Calu3 (cell line): ENCODE results near the gene NTNG1. TPM values are rescaled to one million over a fixed set of nuclear protein-coding genes. Genes with fewer than 3 reads are reported as not detected.

Experiments
- BruUV-seq: library from RNA; stranded (reverse); fragments of 400-500 nt; replicated peaks from 2 replicates; lab custom pipeline; 2021; lab: Mats Ljungman, UMichigan
- CTCF ChIA-PET: fragments of 300-600 bp; sonication (Branson Sonifier 250); formaldehyde crosslinking; loops from one replicate; lab custom pipeline; 2022; ENCODE audit warnings: antibody characterized with exemption; lab: Charles Lee
- DNase-seq: peaks from one replicate; pipeline ENCODE4 v3.0.0; 2022
- H3K27ac Mint-ChIP-seq: one replicate; pipeline ENCODE4 v1.8.0; 2022; ENCODE audit warnings: mixed read lengths; ENCODE audit not compliant: unreplicated experiment
- H3K27me3 Mint-ChIP-seq: one replicate; pipeline ENCODE4 v1.8.0; 2022; ENCODE audit warnings: mixed read lengths; ENCODE audit not compliant: unreplicated experiment
- H3K36me3 Mint-ChIP-seq: one replicate; pipeline ENCODE4 v1.8.0; 2022; ENCODE audit warnings: mild to moderate bottlenecking, moderate library complexity, mixed read lengths; ENCODE audit not compliant: insufficient read depth, unreplicated experiment
- H3K4me1 Mint-ChIP-seq: one replicate; pipeline ENCODE4 v1.8.0; 2022; ENCODE audit warnings: mild to moderate bottlenecking, low read depth, mixed read lengths; ENCODE audit not compliant: unreplicated experiment
- H3K4me3 Mint-ChIP-seq: one replicate; pipeline ENCODE4 v1.8.0; 2022; ENCODE audit warnings: mild to moderate bottlenecking, low read depth, moderate library complexity, mixed read lengths; ENCODE audit not compliant: unreplicated experiment
- H3K9me3 Mint-ChIP-seq: one replicate; pipeline ENCODE4 v1.8.0; 2022; ENCODE audit warnings: low read depth, mixed read lengths; ENCODE audit not compliant: unreplicated experiment
- CTCF ChIP-seq: fragments of 200-600 bp; IDR thresholded peaks from one replicate; pipeline ENCODE4 v1.8.0; 2022; ENCODE audit warnings: antibody characterized with exemption; ENCODE audit not compliant: unreplicated experiment
- intact Hi-C: fragments of 100-400 bp; cut with micrococcal nuclease; formaldehyde crosslinking; loops from one replicate; pipeline ENCODE4 v1.10.0; 2022; ENCODE audit not compliant: unreplicated experiment
- total RNA-seq: library from RNA; stranded (reverse); gene quantifications from 2 replicates; pipeline ENCODE4 v1.2.3, GENCODE V29; 2022

NTNG1 gene
- total RNA-seq, 1 experiment from 2014 or later, result 2.6 TPM

- H3K9me3 Mint-ChIP-seq, result peaks cover 4% of the 10 kb centered on the region
- H3K4me1 Mint-ChIP-seq, result no peaks in the 10 kb centered on the region
- H3K27me3 Mint-ChIP-seq, result peaks cover 25% of the 10 kb centered on the region
- no TSS peak for BruUV-seq
- no peak overlapping the region for H3K4me3 Mint-ChIP-seq
- CTCF ChIA-PET, result no interaction called here
- no peak for DNase-seq
- TF ChIP-seq CTCF, result no peak
- intact Hi-C loops, result no loop called here
- no peak overlapping the region for H3K27ac Mint-ChIP-seq
- H3K36me3 Mint-ChIP-seq, result no peaks in the 10 kb centered on the region
Observed at GRCh38 chr1:107477233-107477632, 336.4 kb downstream of the NTNG1 start.

- Mint-ChIP-seq H3K36me3 (no peaks in the 10 kb centered on the region), H3K9me3 (peaks cover 4% of the 10 kb centered on the region), H3K4me1 (no peaks in the 10 kb centered on the region), H3K27ac (no peak overlapping the region), H3K27me3 (peaks cover 23% of the 10 kb centered on the region), H3K4me3 (no peak overlapping the region)
- BruUV-seq, result no TSS peak
- no peak for TF ChIP-seq CTCF
- no peak for DNase-seq
- CTCF ChIA-PET, result no interaction called here
- intact Hi-C loops, result no loop called here
Observed at GRCh38 chr1:107479865-107480350, 339.1 kb downstream of the NTNG1 start.

GRCh38 chr1:107480548-107481415 lies 339.9 kb downstream of the NTNG1 start:
- intact Hi-C loops, result no loop called here
- H3K4me3 Mint-ChIP-seq, result no peak overlapping the region
- TF ChIP-seq CTCF, result no peak
- CTCF ChIA-PET, result no interaction called here
- DNase-seq, result no peak
- H3K4me1 Mint-ChIP-seq, result no peaks in the 10 kb centered on the region
- peaks cover 4% of the 10 kb centered on the region for H3K9me3 Mint-ChIP-seq
- BruUV-seq, result no TSS peak
- no peaks in the 10 kb centered on the region for H3K36me3 Mint-ChIP-seq
- no peak overlapping the region for H3K27ac Mint-ChIP-seq
- peaks cover 15% of the 10 kb centered on the region for H3K27me3 Mint-ChIP-seq

GRCh38 chr1:107481756-107482384 lies 341.0 kb downstream of the NTNG1 start:
- no peak overlapping the region for H3K4me3 Mint-ChIP-seq
- no peaks in the 10 kb centered on the region for H3K4me1 Mint-ChIP-seq
- CTCF ChIA-PET, result no interaction called here
- no peaks in the 10 kb centered on the region for H3K36me3 Mint-ChIP-seq
- DNase-seq, result no peak
- no peaks in the 10 kb centered on the region for H3K9me3 Mint-ChIP-seq
- TF ChIP-seq CTCF, result no peak
- H3K27ac Mint-ChIP-seq, result no peak overlapping the region
- intact Hi-C loops, result no loop called here
- peaks cover 4% of the 10 kb centered on the region for H3K27me3 Mint-ChIP-seq
- no TSS peak for BruUV-seq
